ENCODE results near the gene TRIM46.
"Not testable (repeated sequence)": the region's sequence is repeated elsewhere in the genome, so short reads cannot be mapped to it uniquely, and the experiment has no call there.

Gene TRIM46

GRCh38 chr1:155145491-155145890, 28.2 kb upstream of the TRIM46 start:
- no peak overlapping the region for H3K4me3 ChIP-seq (ENCODE audit: low read depth, low read length)
- TF ChIP-seq MAX (IDR thresholded peaks at IDR 0.05; ENCODE audit: low read depth, low read length) (no peak), MYC (IDR thresholded peaks at IDR 0.05; ENCODE audit: low read depth, low read length) (no peak), POLR2A (IDR thresholded peaks at IDR 0.05; ENCODE audit: extremely low read depth, insufficient read length) (no peak), CTCF (IDR thresholded peaks at IDR 0.05; ENCODE audit: low read depth, low read length) (no peak)
- DNase-seq (ENCODE audit: low read depth): no peak

DNA sequence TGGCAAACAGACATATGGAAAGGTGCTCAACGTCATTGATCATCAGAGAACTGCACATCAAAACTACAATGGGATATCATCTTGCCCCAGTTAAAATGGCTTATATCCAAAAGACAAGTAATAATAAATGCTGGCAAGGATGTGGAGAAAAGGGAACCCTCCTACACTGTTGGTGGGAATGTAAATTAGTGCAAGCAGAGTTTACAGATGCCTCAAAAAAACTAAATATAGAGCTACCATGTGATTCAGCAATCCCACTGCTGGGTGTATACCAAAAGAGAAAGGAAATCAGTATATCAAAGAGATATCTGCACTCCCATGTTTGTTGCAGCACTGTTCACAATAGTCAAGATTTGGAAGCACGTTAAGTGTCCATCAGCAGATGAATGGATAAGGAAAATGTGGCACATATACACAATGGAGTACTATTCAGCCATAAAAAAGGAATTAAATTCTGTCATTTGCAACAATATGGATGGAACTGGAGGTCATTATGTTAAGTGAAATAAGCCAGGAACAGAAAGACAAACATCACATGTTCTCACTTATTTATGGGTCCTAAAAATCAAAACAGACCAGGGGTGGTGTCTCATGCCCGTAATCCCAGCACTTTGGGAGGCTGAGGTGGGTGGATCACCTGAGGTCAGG, 17.5 kb upstream of the TRIM46 start:
- not testable (repeated sequence) for H3K4me3 ChIP-seq (ENCODE audit: low read depth, low read length); DNase-seq (ENCODE audit: low read depth)

- no peak for DNase-seq (ENCODE audit: low read depth)
- no peak overlapping the region for H3K4me3 ChIP-seq (ENCODE audit: low read depth, low read length)
- TF ChIP-seq POLR2A (IDR thresholded peaks at IDR 0.05; ENCODE audit: extremely low read depth, insufficient read length) (no peak), CTCF (IDR thresholded peaks at IDR 0.05; ENCODE audit: low read depth, low read length) (no peak), MAX (IDR thresholded peaks at IDR 0.05; ENCODE audit: low read depth, low read length) (no peak), MYC (IDR thresholded peaks at IDR 0.05; ENCODE audit: low read depth, low read length) (no peak)
Observed at GRCh38 chr1:155158991-155159390, 14.7 kb upstream of the TRIM46 start.

GRCh38 chr1:155160128-155160527, 13.5 kb upstream of the TRIM46 start:
- no peak overlapping the region for H3K4me3 ChIP-seq (ENCODE audit: low read depth, low read length)
- DNase-seq (ENCODE audit: low read depth): no peak
- no peak for TF ChIP-seq POLR2A (IDR thresholded peaks at IDR 0.05; ENCODE audit: extremely low read depth, insufficient read length)
- no peak for TF ChIP-seq MAX (IDR thresholded peaks at IDR 0.05; ENCODE audit: low read depth, low read length)
- TF ChIP-seq CTCF (IDR thresholded peaks at IDR 0.05; ENCODE audit: low read depth, low read length): no peak
- no peak for TF ChIP-seq MYC (IDR thresholded peaks at IDR 0.05; ENCODE audit: low read depth, low read length)

- DNase-seq (ENCODE audit: low read depth); H3K4me3 ChIP-seq (ENCODE audit: low read depth, low read length): not testable (repeated sequence)
Observed at GRCh38 chr1:155162631-155163030, 11.0 kb upstream of the TRIM46 start.

- not testable (repeated sequence) for DNase-seq (ENCODE audit: low read depth); H3K4me3 ChIP-seq (ENCODE audit: low read depth, low read length)
Observed at GRCh38 chr1:155163785-155164184, 9.9 kb upstream of the TRIM46 start.

DNA sequence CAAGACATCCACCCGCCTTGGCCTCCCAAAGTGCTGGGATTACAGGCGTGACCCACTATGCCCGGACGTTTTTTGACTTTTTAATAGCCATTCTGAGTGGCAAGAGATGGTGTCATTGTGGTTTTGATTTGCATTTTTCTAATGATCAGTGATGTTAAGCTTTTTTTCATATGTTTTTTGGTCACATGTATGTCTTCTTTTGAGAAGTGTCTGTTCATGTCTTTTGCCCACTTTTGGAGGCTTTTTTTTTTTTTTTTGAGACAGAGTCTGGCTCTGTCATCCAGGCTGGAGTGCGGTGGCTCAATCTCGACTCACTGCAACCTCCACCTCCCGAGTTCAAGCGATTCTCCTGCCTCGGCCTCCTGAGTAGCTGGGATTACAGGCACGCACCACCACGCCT, 9.0 kb upstream of the TRIM46 start:
- DNase-seq (ENCODE audit: low read depth); H3K4me3 ChIP-seq (ENCODE audit: low read depth, low read length): not testable (repeated sequence)

- no peak for TF ChIP-seq MAX (IDR thresholded peaks at IDR 0.05; ENCODE audit: low read depth, low read length)
- no peak for TF ChIP-seq MYC (IDR thresholded peaks at IDR 0.05; ENCODE audit: low read depth, low read length)
- no peak for TF ChIP-seq POLR2A (IDR thresholded peaks at IDR 0.05; ENCODE audit: extremely low read depth, insufficient read length)
- TF ChIP-seq CTCF (IDR thresholded peaks at IDR 0.05; ENCODE audit: low read depth, low read length): no peak
- no peak overlapping the region for H3K4me3 ChIP-seq (ENCODE audit: low read depth, low read length)
- DNase-seq (ENCODE audit: low read depth): no peak
Observed at GRCh38 chr1:155166051-155166470, 7.6 kb upstream of the TRIM46 start.

All from NB4 (cell line).